HG02884 (cell line): ENCODE data around the gene DDO.
"Not testable (repeated sequence)": the region's sequence is repeated elsewhere in the genome, so short reads cannot be mapped to it uniquely, and the experiment has no call there.

ENCODE experiments used
- ATAC-seq: cut with Tn5 transposase; IDR thresholded peaks from one replicate; pipeline ENCODE4 v1.9.1; 2021; ENCODE audit warnings: mild to moderate bottlenecking, moderate library complexity; ENCODE audit not compliant: unreplicated experiment

DDO gene

GRCh38 chr6:110415086-110415916, at the start of gene DDO:
TSS of gene DDO (minus strand) at chr6:110415575. CDS start at chr6:110413462, 2,113 bp downstream.
- ATAC-seq = no peak

- no peak for ATAC-seq
Measured at GRCh38 chr6:110462884-110463481, 47.6 kb upstream of the DDO start.

- ATAC-seq = no peak
Measured at GRCh38 chr6:110461376-110461775, 46.0 kb upstream of the DDO start.

GRCh38 chr6:110459137-110459536, 43.8 kb upstream of the DDO start:
- ATAC-seq = no peak

GRCh38 chr6:110458476-110458875, 43.1 kb upstream of the DDO start:
- no peak for ATAC-seq

- not testable (repeated sequence) for ATAC-seq
Measured at GRCh38 chr6:110457567-110458175, 42.3 kb upstream of the DDO start.

- ATAC-seq = no peak
Measured at GRCh38 chr6:110456694-110457093, 41.3 kb upstream of the DDO start.

GRCh38 chr6:110449541-110449895, 34.1 kb upstream of the DDO start:
- no peak for ATAC-seq

- no peak for ATAC-seq
Measured at GRCh38 chr6:110448846-110449540, 33.6 kb upstream of the DDO start.

- no peak for ATAC-seq
Measured at GRCh38 chr6:110447761-110448160, 32.4 kb upstream of the DDO start.

- ATAC-seq = no peak
Measured at GRCh38 chr6:110446405-110446804, 31.0 kb upstream of the DDO start.

GRCh38 chr6:110440026-110440425, 24.7 kb upstream of the DDO start:
- ATAC-seq = no peak

GRCh38 chr6:110439356-110439755, 24.0 kb upstream of the DDO start:
- no peak for ATAC-seq

- no peak for ATAC-seq
Measured at GRCh38 chr6:110434961-110435602, 19.7 kb upstream of the DDO start.

- ATAC-seq = no peak
Measured at GRCh38 chr6:110432285-110432900, 17.0 kb upstream of the DDO start.

- no peak for ATAC-seq
Measured at GRCh38 chr6:110430741-110431140, 15.4 kb upstream of the DDO start.

GRCh38 chr6:110430236-110430635, 14.9 kb upstream of the DDO start:
- ATAC-seq = no peak

GRCh38 chr6:110428153-110428552, 12.8 kb upstream of the DDO start:
- no peak for ATAC-seq

- ATAC-seq = no peak
Measured at GRCh38 chr6:110425816-110426215, 10.4 kb upstream of the DDO start.

GRCh38 chr6:110422444-110422822, 7.1 kb upstream of the DDO start:
- ATAC-seq = no peak
